ENCODE results near the gene IL18. TPM values are rescaled to one million over a fixed set of nuclear protein-coding genes. Genes with fewer than 3 reads are reported as not detected.
A peak's percentile ranks its signal among the peaks of the same experiment; 100 is the strongest.

IL18 gene
- total and polyA plus RNA-seq, 2 donors (not counting 1 experiment from before 2014, with no cell fraction given), result 0.67 to 1.6 TPM

DNA sequence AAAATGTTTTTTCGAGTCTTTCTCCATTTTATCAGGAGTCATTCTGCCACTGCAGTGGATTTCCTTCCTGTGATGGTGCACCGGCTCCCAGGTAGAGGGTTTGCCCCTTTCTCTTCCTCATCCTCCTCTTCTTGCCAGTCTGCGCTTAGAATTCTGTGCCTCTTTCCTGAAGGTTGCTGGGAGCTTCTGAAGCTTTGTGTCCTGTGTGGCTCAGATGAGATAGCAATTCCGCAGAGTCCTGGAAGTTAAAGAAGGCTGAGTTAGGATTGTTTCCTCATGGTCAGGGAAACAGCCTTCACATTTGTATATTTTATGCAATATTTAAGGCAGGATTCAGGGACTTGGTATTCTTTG, 11.7 kb upstream of the IL18 start:
- no peaks in the 10 kb centered on the region for H3K9me3 ChIP-seq (ENCODE audit: control extremely low read depth in 1 of 3, control insufficient read depth in 2 of 3, insufficient read depth in 1 of 3, low read length in 2 of 3)
- Mint-ChIP-seq H3K9me3 (ENCODE audit: insufficient read depth) (no peaks in the 10 kb centered on the region), H3K4me1 (peaks cover 26% of the 10 kb centered on the region)

DNA sequence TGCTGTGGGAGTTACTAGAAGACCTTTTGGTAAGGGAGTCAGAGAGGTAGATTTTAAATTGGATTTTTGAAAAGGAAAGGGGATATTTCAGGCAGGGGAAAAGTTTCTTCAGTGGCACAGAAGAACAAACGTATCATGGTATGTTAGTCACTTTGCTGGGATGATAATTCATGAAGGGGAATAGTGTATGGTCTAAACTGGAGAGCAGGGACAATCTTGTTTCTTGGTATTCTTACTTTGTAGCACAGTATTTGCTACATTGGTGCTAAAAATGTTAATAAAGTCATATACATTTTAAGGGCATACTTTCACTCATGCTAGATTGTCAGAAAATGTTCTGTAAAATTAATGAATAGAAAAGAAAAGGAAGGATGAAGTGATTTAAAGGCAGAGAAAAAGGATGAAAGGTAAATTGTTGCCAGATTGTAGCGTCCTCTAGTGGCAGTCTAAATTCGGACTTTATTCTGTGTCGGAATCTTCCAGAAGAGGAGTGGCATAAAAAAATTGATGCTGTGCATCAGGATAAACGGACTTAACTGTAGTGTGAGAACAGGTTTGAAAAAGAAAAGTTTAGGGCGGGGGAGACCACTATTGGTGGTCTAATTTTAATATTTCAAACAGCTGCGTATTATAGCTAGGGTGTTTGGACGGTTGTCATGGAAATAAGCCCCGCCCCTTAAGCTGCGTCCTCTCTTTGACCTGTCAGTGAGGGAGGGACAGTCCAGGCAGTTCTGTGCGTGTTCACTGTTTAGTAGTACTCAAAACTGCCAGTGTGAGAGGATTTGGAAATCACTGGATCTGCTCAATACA, 11.1 kb upstream of the IL18 start, which contains the start of gene BCO2:
BCO2 (plus strand) TSS at position 724 of the 810 bp plus-strand sequence. CDS start 90 bp downstream, outside the sequence.
- Histone ChIP-seq H3K79me2 (ENCODE audit: control insufficient read depth, insufficient read depth, low read length) (no peaks in the 10 kb centered on the region), H4K20me1 (ENCODE audit: control insufficient read depth, insufficient read depth, low read length, poor library complexity, severe bottlenecking) (no peaks in the 10 kb centered on the region), H3K9ac (ENCODE audit: low read length) (peak within 1 kb of the TSS; percentile 23), H3K27me3 (replicated peaks in 1 of 4; ENCODE audit: control extremely low read depth in 1 of 4, control insufficient read depth in 3 of 4, insufficient read depth in 4 of 4, low read length in 3 of 4) (peaks cover 0 to 7% (median 2%) of the 10 kb centered on the region in 4 experiments), H3K36me3 (replicated peaks in 1 of 2; ENCODE audit: control extremely low read depth in 1 of 2, control insufficient read depth in 1 of 2, extremely low read depth in 1 of 2, insufficient read depth in 2 of 2, low read length in 1 of 2) (no peaks in the 10 kb centered on the region), H3K4me1 (ENCODE audit: control insufficient read depth in 2 of 2, insufficient read depth in 2 of 2, low read length in 2 of 2) (peaks cover 19 to 26% of the 10 kb centered on the region in 2 donors), H3K27ac (ENCODE audit: low read length in 2 of 2) (no peak within 1 kb of the TSS), H3K4me2 (replicated peaks; ENCODE audit: low read depth, low read length, poor library complexity, severe bottlenecking) (peak within 1 kb of the TSS; percentile 49), H2AFZ (ENCODE audit: insufficient read depth, low read depth, low read length, poor library complexity, severe bottlenecking) (no peak within 1 kb of the TSS), H3K4me3 (ENCODE audit: control extremely low read depth in 1 of 5, extremely low read depth in 1 of 5, insufficient read depth in 1 of 5, low read depth in 2 of 5, low read length in 4 of 5) (peak within 1 kb of the TSS in 2 of 5 experiments; percentile 31 to 37), H3K9me3 (ENCODE audit: control extremely low read depth in 1 of 3, control insufficient read depth in 2 of 3, insufficient read depth in 1 of 3, low read length in 2 of 3) (no peaks in the 10 kb centered on the region)
- ATAC-seq (ENCODE audit: low read depth), result peak; percentile 63
- Mint-ChIP-seq H3K27me3 (peaks cover 13% of the 10 kb centered on the region), H3K27ac (no peak within 1 kb of the TSS), H3K4me1 (peaks cover 26% of the 10 kb centered on the region), H3K4me3 (peak within 1 kb of the TSS; percentile 49), H3K9me3 (ENCODE audit: insufficient read depth) (no peaks in the 10 kb centered on the region)
- WGBS (ENCODE audit: insufficient coverage), result 3% methylated on average over 8 of the region's 11 CpGs
- peak; percentile 64 for DNase-seq
- no peak for TF ChIP-seq EZH2 (IDR thresholded peaks at IDR 0.05; ENCODE audit: borderline replicate concordance, insufficient read depth, low read depth, low read length, poor library complexity, severe bottlenecking)
- TF ChIP-seq, protein P1, sequence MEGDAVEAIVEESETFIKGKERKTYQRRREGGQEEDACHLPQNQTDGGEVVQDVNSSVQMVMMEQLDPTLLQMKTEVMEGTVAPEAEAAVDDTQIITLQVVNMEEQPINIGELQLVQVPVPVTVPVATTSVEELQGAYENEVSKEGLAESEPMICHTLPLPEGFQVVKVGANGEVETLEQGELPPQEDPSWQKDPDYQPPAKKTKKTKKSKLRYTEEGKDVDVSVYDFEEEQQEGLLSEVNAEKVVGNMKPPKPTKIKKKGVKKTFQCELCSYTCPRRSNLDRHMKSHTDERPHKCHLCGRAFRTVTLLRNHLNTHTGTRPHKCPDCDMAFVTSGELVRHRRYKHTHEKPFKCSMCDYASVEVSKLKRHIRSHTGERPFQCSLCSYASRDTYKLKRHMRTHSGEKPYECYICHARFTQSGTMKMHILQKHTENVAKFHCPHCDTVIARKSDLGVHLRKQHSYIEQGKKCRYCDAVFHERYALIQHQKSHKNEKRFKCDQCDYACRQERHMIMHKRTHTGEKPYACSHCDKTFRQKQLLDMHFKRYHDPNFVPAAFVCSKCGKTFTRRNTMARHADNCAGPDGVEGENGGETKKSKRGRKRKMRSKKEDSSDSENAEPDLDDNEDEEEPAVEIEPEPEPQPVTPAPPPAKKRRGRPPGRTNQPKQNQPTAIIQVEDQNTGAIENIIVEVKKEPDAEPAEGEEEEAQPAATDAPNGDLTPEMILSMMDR (IDR thresholded peaks at IDR 0.05), result peak; percentile 69
- ChIA-PET POLR2A (no interaction called here), CTCF (no interaction called here)
- intact Hi-C loops (cut with micrococcal nuclease), result no loop called here

More for the DNA sequence above, 11.7 kb upstream of the IL18 start:
- peak overlapping the region; percentile 49 for H3K4me3 Mint-ChIP-seq
- Histone ChIP-seq H3K4me2 (replicated peaks; ENCODE audit: low read depth, low read length, poor library complexity, severe bottlenecking) (peak overlapping the region; percentile 49), H3K4me1 (ENCODE audit: control insufficient read depth in 2 of 2, insufficient read depth in 2 of 2, low read length in 2 of 2) (peaks cover 19 to 26% of the 10 kb centered on the region in 2 donors), H3K27ac (ENCODE audit: low read length in 2 of 2) (no peak overlapping the region), H4K20me1 (ENCODE audit: control insufficient read depth, insufficient read depth, low read length, poor library complexity, severe bottlenecking) (no peaks in the 10 kb centered on the region), H3K79me2 (ENCODE audit: control insufficient read depth, insufficient read depth, low read length) (no peaks in the 10 kb centered on the region), H3K4me3 (ENCODE audit: control extremely low read depth in 1 of 5, extremely low read depth in 1 of 5, insufficient read depth in 1 of 5, low read depth in 2 of 5, low read length in 4 of 5) (peak overlapping the region in 1 of 5 experiments; percentile 37), H3K36me3 (replicated peaks in 1 of 2; ENCODE audit: control extremely low read depth in 1 of 2, control insufficient read depth in 1 of 2, extremely low read depth in 1 of 2, insufficient read depth in 2 of 2, low read length in 1 of 2) (no peaks in the 10 kb centered on the region), H3K9ac (ENCODE audit: low read length) (peak overlapping the region; percentile 23), H2AFZ (ENCODE audit: insufficient read depth, low read depth, low read length, poor library complexity, severe bottlenecking) (no peak overlapping the region), H3K27me3 (replicated peaks in 1 of 4; ENCODE audit: control extremely low read depth in 1 of 4, control insufficient read depth in 3 of 4, insufficient read depth in 4 of 4, low read length in 3 of 4) (peaks cover 0 to 7% (median 2%) of the 10 kb centered on the region in 4 experiments)
- POLR2A ChIA-PET, result no interaction called here
- peaks cover 13% of the 10 kb centered on the region for H3K27me3 Mint-ChIP-seq
- intact Hi-C loops (cut with micrococcal nuclease), result no loop called here
- CTCF ChIA-PET, result no interaction called here
- H3K27ac Mint-ChIP-seq, result no peak overlapping the region
- 0% methylated on average over 1 of the region's 4 CpGs for WGBS (ENCODE audit: insufficient coverage)
- no peak for ATAC-seq (ENCODE audit: low read depth)
- no peak for DNase-seq
- TF ChIP-seq EZH2 (IDR thresholded peaks at IDR 0.05; ENCODE audit: borderline replicate concordance, insufficient read depth, low read depth, low read length, poor library complexity, severe bottlenecking), result no peak
- TF ChIP-seq, protein P1 (IDR thresholded peaks at IDR 0.05), result no peak
